Measurements from ENCODE around the gene CCDC138. TPM values are rescaled to one million over a fixed set of nuclear protein-coding genes. Genes with fewer than 3 reads are reported as not detected.

The CCDC138 gene
- total RNA-seq, 1 experiment from 2014 or later, result 11.3 TPM

DNA sequence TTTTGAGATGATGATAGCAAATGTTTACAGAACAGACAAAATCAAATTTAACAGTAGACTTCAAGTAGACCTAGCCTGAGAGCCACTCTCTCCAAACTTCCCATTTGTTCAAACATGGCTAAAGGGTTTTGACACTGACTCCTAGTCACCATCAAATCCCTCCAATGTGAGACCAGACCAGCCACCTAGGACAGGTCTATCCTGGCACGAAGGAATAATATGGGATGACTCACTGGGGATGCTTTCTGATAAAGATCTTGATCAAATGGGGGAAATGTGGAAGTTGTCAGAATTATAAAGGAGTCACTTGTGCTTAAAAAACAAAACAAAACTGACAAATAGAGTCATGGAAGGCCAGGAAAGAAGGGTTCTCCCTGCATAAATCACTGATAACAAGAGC is 106.7 kb downstream of the CCDC138 start:
- DNase-seq, result no peak
- Mint-ChIP-seq H3K9me3 (ENCODE audit: low read depth, unreplicated experiment) (peaks cover 2% of the 10 kb centered on the region), H3K4me3 (ENCODE audit: low read depth, unreplicated experiment) (no peak overlapping the region), H3K4me1 (ENCODE audit: low read depth, unreplicated experiment) (no peaks in the 10 kb centered on the region), H3K27ac (ENCODE audit: unreplicated experiment) (no peak overlapping the region), H3K27me3 (ENCODE audit: unreplicated experiment) (no peaks in the 10 kb centered on the region), H3K36me3 (ENCODE audit: insufficient read depth, unreplicated experiment) (no peaks in the 10 kb centered on the region)
- TF ChIP-seq, protein P1, sequence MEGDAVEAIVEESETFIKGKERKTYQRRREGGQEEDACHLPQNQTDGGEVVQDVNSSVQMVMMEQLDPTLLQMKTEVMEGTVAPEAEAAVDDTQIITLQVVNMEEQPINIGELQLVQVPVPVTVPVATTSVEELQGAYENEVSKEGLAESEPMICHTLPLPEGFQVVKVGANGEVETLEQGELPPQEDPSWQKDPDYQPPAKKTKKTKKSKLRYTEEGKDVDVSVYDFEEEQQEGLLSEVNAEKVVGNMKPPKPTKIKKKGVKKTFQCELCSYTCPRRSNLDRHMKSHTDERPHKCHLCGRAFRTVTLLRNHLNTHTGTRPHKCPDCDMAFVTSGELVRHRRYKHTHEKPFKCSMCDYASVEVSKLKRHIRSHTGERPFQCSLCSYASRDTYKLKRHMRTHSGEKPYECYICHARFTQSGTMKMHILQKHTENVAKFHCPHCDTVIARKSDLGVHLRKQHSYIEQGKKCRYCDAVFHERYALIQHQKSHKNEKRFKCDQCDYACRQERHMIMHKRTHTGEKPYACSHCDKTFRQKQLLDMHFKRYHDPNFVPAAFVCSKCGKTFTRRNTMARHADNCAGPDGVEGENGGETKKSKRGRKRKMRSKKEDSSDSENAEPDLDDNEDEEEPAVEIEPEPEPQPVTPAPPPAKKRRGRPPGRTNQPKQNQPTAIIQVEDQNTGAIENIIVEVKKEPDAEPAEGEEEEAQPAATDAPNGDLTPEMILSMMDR (IDR thresholded peaks at IDR 0.05; ENCODE audit: unreplicated experiment), result no peak
- CTCF ChIA-PET, result no interaction called here
- intact Hi-C loops (cut with micrococcal nuclease; ENCODE audit: unreplicated experiment), result no loop called here
- no TSS peak for BruUV-seq (replicated peaks)

DNA sequence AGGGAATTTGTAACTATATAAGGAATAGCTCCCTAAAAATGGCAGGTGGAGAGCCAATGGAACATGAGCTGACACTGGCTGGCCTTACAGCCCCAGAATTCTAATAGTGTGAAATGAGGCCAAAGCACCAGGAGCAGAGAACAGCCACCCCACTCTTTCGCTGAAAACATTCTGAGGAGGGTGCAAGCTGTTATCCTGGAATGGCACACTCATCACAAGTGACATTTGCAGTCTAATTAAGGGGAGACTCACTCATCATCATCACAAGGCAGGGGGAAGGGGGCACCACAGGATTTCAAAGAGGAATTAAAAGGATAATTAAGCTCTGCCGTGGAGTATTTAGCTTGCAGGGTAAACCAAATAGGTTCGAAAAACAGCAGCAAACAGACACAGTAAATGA is 108.2 kb downstream of the CCDC138 start:
- TF ChIP-seq, protein P1 (IDR thresholded peaks at IDR 0.05; ENCODE audit: unreplicated experiment), result no peak
- Mint-ChIP-seq H3K4me1 (ENCODE audit: low read depth, unreplicated experiment) (no peaks in the 10 kb centered on the region), H3K4me3 (ENCODE audit: low read depth, unreplicated experiment) (no peak overlapping the region), H3K27me3 (ENCODE audit: unreplicated experiment) (no peaks in the 10 kb centered on the region), H3K9me3 (ENCODE audit: low read depth, unreplicated experiment) (peaks cover 1% of the 10 kb centered on the region), H3K27ac (ENCODE audit: unreplicated experiment) (no peak overlapping the region), H3K36me3 (ENCODE audit: insufficient read depth, unreplicated experiment) (no peaks in the 10 kb centered on the region)
- no peak for DNase-seq
- CTCF ChIA-PET, result interaction anchor here (0.5 kb wide), 1 partner anchor 84 kb away, joined by 3 read pairs; no protein-coding TSS in a partner anchor
- BruUV-seq (replicated peaks), result no TSS peak
- intact Hi-C loops (cut with micrococcal nuclease; ENCODE audit: unreplicated experiment), result no loop called here

DNA sequence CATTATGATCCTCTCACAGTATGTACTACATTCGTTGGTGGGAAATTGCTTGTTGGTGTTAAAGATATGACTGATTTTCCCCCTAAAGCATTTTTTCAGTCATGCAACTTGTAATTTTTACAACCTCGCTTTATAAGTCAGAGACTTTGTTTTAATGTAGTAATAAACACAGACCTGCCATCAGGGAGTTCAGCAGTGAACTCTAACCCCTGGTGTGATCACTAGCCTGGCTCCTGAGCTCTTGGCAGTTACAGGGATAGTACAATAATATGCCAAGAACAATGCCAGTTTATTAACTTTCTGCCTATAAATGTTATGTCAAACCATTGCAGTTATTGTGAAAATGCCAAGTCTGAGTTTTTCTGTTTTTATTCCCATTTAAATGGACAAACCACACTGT is 108.6 kb downstream of the CCDC138 start:
- TF ChIP-seq, protein P1 (IDR thresholded peaks at IDR 0.05; ENCODE audit: unreplicated experiment), result no peak
- no peaks in the 10 kb centered on the region for H3K36me3 Mint-ChIP-seq (ENCODE audit: insufficient read depth, unreplicated experiment)
- H3K27ac Mint-ChIP-seq (ENCODE audit: unreplicated experiment), result no peak overlapping the region
- no TSS peak for BruUV-seq (replicated peaks)
- H3K9me3 Mint-ChIP-seq (ENCODE audit: low read depth, unreplicated experiment), result no peaks in the 10 kb centered on the region
- CTCF ChIA-PET, result no interaction called here
- no peak overlapping the region for H3K4me3 Mint-ChIP-seq (ENCODE audit: low read depth, unreplicated experiment)
- no peaks in the 10 kb centered on the region for H3K27me3 Mint-ChIP-seq (ENCODE audit: unreplicated experiment)
- H3K4me1 Mint-ChIP-seq (ENCODE audit: low read depth, unreplicated experiment), result no peaks in the 10 kb centered on the region
- intact Hi-C loops (cut with micrococcal nuclease; ENCODE audit: unreplicated experiment), result no loop called here
- DNase-seq, result no peak

DNA sequence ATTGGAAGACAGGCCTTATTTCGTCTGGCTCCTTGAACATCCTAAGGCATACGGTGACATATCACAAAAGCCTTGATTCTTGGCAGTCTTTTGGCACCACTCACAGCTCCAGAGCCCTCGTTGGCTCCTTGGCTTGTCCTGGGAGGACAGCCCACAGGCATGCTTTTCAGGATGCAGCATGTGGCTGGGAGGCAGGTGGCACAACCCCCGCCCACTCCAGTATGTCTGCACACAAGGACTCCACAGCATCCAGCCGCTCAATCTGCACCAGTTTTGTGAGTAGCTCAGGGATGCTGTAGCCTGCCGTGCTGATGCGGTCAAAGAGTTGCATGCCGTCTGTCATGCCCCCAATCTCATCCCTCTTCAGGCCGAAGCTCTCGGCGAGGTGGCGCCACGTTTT is 110.2 kb downstream of the CCDC138 start:
- CTCF ChIA-PET, result no interaction called here
- Mint-ChIP-seq H3K36me3 (ENCODE audit: insufficient read depth, unreplicated experiment) (no peaks in the 10 kb centered on the region), H3K27me3 (ENCODE audit: unreplicated experiment) (no peaks in the 10 kb centered on the region), H3K4me3 (ENCODE audit: low read depth, unreplicated experiment) (no peak overlapping the region), H3K27ac (ENCODE audit: unreplicated experiment) (no peak overlapping the region), H3K4me1 (ENCODE audit: low read depth, unreplicated experiment) (no peaks in the 10 kb centered on the region), H3K9me3 (ENCODE audit: low read depth, unreplicated experiment) (no peaks in the 10 kb centered on the region)
- TF ChIP-seq, protein P1 (IDR thresholded peaks at IDR 0.05; ENCODE audit: unreplicated experiment), result no peak
- DNase-seq, result no peak
- no TSS peak for BruUV-seq (replicated peaks)
- intact Hi-C loops (cut with micrococcal nuclease; ENCODE audit: unreplicated experiment), result no loop called here

Measured in Calu3 (cell line).